GM20000 (cell line): Measurements from ENCODE around the gene HECTD2.

Source experiments
- DNase-seq: peaks from one replicate; pipeline ENCODE4 v3.0.0; 2012; ENCODE audit warnings: low spot score
- TF ChIP-seq, protein P1 (sequence below): IDR thresholded peaks from 2 replicates; pipeline ENCODE4 v1.5.1; 2012; ENCODE audit warnings: mild to moderate bottlenecking, control low read depth; ENCODE audit errors: extremely low read depth, missing control alignments

Gene HECTD2

DNA sequence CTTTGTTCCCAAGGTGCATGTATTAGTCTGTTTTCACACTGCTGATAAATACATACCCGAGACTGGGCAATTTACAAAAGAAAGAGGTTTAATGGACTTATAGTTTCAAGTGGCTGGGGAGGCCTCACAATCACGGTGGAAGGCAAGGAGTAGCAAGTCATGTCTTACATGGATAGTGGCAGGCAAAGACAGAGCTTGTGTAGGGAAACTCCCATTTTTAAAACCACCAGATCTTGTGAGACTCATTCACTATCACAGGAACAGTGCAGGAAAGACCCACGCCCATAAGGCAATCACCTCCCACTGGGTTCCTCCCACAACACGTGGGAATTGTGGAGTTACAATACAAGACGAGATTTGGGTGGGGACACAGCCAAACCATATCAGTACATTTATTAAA lies 129.8 kb downstream of the HECTD2 start:
- DNase-seq = no peak
- TF ChIP-seq, protein P1, sequence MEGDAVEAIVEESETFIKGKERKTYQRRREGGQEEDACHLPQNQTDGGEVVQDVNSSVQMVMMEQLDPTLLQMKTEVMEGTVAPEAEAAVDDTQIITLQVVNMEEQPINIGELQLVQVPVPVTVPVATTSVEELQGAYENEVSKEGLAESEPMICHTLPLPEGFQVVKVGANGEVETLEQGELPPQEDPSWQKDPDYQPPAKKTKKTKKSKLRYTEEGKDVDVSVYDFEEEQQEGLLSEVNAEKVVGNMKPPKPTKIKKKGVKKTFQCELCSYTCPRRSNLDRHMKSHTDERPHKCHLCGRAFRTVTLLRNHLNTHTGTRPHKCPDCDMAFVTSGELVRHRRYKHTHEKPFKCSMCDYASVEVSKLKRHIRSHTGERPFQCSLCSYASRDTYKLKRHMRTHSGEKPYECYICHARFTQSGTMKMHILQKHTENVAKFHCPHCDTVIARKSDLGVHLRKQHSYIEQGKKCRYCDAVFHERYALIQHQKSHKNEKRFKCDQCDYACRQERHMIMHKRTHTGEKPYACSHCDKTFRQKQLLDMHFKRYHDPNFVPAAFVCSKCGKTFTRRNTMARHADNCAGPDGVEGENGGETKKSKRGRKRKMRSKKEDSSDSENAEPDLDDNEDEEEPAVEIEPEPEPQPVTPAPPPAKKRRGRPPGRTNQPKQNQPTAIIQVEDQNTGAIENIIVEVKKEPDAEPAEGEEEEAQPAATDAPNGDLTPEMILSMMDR = no peak

DNA sequence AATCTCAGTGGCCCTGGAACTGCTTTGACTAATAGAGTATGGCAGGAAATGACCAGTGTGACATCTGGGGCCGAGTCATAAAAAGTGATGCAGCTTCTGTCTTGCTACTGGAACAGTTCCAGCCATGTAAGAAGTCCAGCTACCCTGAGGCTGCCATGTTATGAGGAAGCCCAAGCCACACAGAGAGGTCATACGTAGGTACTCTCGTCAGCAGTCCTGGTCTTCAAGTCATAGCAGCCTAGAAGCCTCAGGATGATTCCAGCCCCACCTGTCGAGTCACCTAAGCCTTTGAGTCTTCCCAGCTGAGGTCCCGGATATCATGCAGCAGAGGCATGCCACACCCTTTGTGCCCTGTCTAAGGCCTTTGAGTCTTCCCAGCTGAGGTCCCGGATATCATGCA lies 130.6 kb downstream of the HECTD2 start:
- no peak for DNase-seq
- TF ChIP-seq, protein P1 = no peak

DNA sequence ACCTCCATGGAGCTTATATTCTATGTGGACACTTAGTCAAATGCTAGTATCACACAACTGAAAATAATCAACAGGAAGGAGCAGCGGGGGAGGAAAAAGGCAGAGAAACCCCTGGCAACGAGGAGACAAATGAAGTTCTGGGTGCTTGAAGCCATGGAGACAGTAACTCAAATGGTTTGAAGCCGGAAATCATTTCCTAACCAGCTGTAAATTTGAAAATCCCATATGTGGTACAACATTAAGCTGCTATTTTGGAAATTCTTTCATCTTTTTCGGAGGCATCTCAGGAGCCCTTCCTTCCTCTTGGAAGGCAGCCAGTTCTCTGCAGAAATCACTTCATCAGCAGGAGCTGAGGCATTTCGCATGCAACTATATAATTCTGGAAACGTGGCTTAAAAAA lies 131.3 kb downstream of the HECTD2 start:
- no peak for DNase-seq
- TF ChIP-seq, protein P1 = no peak

DNA sequence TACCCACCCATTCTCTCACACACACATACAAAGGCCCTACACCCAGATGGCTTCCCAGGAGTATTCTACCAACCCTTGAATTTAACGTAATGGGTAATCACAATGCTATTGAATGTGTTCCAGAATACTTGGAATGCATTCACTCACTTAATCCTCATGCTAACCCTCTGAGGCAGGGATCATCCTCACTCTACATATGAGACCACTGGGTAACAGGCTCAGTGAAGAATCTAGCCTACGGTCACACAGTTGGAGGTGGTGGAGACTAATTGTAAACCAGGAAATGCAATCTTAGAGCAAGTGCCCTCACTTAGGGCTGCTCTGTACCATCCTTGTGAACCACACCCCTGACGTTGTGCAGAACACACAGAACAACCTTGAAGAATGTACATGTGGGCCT lies 135.2 kb downstream of the HECTD2 start:
- TF ChIP-seq, protein P1 = no peak

DNA sequence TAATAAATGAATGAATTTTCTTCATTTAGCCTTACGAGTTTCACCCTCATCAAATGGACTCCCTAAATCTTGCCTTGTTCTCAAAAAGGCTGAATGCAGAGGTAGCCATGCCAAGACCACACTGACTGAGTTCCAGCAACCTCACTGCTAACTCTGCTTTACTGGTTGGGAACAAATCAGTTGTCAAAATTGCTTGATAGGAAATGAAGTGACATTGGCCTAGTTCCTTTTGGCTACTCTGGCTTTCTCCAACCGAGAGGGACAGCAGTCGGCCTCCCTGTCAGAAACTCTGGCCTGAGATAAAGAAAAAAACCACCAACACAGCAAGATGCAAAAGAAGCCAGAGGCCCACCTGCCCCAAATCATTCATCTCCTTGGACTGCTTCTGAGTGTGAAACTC lies 135.7 kb downstream of the HECTD2 start:
- no peak for DNase-seq
- TF ChIP-seq, protein P1 = no peak

More for the DNA sequence above, 135.2 kb downstream of the HECTD2 start:
- no peak for DNase-seq

DNA sequence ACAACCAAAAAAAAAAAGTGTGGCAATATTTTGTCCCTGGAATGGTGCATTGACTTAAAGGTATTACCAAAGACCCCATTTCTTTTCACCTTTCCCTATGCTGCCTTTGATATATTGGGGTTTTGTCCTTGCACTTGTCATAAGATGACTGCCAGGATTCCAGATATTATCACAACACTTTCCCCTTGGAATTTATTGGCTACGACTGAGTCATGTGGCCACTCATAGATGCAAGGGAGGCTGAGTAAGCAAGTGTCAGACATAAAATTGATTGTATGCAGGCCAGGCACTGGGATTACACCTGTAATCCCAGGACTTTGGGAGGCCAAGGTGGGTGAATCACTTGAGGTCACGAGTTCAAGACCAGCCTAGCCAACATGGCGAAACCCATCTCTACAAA lies 139.1 kb downstream of the HECTD2 start:
- TF ChIP-seq, protein P1 = no peak
- no peak for DNase-seq

DNA sequence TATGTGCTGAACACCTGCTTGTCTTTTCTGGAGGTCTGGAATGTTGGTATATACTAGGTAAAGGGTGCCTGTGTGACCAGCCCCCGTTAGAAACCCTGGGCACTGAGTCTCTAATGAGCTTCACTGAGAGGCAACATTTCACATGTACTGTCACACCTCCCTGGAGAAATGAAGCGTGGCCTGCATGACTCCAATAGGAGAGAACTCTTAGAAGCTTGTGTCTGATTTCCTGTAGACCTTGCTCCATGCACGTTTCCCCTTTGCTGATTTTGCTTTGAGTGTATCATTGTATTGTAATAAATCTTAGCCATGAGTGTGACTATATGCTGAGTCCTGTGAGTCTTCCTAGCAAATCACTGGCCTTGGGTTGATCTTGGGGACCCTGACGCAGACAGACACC lies 139.9 kb downstream of the HECTD2 start:
- DNase-seq = no peak
- TF ChIP-seq, protein P1 = no peak
